ENCODE data around the gene KRTDAP.

Gene KRTDAP

DNA sequence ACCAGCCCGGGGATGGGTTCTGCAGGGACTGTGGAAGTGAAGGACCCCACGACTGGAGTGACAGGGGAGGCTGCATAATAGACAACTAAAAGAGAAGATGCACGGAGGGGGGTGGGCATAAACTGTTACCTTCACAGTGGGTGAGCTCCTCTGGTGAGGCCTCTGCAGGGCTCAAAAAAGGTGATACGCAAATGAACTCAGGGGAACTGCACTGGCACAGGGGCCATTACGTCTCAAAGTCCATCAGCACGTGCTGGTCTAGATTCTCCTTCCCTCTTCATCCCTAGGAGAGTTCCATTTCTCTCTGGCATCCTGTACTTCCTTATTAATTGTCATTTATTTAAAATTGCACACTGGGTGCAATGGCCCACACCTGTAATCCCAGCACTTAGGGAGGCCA lies 50.3 kb downstream of the KRTDAP start:
- no peak for DNase-seq (ENCODE audit: low read depth)
- TF ChIP-seq, protein P1, sequence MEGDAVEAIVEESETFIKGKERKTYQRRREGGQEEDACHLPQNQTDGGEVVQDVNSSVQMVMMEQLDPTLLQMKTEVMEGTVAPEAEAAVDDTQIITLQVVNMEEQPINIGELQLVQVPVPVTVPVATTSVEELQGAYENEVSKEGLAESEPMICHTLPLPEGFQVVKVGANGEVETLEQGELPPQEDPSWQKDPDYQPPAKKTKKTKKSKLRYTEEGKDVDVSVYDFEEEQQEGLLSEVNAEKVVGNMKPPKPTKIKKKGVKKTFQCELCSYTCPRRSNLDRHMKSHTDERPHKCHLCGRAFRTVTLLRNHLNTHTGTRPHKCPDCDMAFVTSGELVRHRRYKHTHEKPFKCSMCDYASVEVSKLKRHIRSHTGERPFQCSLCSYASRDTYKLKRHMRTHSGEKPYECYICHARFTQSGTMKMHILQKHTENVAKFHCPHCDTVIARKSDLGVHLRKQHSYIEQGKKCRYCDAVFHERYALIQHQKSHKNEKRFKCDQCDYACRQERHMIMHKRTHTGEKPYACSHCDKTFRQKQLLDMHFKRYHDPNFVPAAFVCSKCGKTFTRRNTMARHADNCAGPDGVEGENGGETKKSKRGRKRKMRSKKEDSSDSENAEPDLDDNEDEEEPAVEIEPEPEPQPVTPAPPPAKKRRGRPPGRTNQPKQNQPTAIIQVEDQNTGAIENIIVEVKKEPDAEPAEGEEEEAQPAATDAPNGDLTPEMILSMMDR (conservative IDR thresholded peaks at IDR 0.05; ENCODE audit: low read length), result no peak
- H3K4me3 ChIP-seq (ENCODE audit: low read length), result no peak overlapping the region

GRCh38 chr19:35438527-35438926 lies 51.7 kb downstream of the KRTDAP start:
- TF ChIP-seq, protein P1 (conservative IDR thresholded peaks at IDR 0.05; ENCODE audit: low read length), result no peak
- DNase-seq (ENCODE audit: low read depth), result no peak
- no peak overlapping the region for H3K4me3 ChIP-seq (ENCODE audit: low read length)

- no peak for DNase-seq (ENCODE audit: low read depth)
- TF ChIP-seq, protein P1 (conservative IDR thresholded peaks at IDR 0.05; ENCODE audit: low read length), result no peak
- H3K4me3 ChIP-seq (ENCODE audit: low read length), result no peak overlapping the region
Measured at GRCh38 chr19:35438096-35438495, 52.2 kb downstream of the KRTDAP start.

GRCh38 chr19:35437406-35437951 lies 52.8 kb downstream of the KRTDAP start:
- TF ChIP-seq, protein P1 (conservative IDR thresholded peaks at IDR 0.05; ENCODE audit: low read length), result no peak
- no peak overlapping the region for H3K4me3 ChIP-seq (ENCODE audit: low read length)
- no peak for DNase-seq (ENCODE audit: low read depth)
